ENCODE results near the gene STAU1. TPM values are rescaled to one million over a fixed set of nuclear protein-coding genes. Genes with fewer than 3 reads are reported as not detected.
A peak's percentile ranks its signal among the peaks of the same experiment; 100 is the strongest.

STAU1 gene
- total RNA-seq, 1 experiment from 2014 or later, result 34.0 TPM

- H3K36me3 ChIP-seq (ENCODE audit: insufficient read depth, low read length), result no peaks in the 10 kb centered on the region
- H3K79me2 ChIP-seq (ENCODE audit: low read length), result peaks cover 90% of the 10 kb centered on the region
- H3K4me2 ChIP-seq (ENCODE audit: low read depth, low read length, poor library complexity, severe bottlenecking), result no peak overlapping the region
- H2AFZ ChIP-seq (ENCODE audit: low read length), result no peak overlapping the region
- no peak overlapping the region for H3K4me3 ChIP-seq (ENCODE audit: low read length)
- H3K27ac ChIP-seq (ENCODE audit: low read length), result peak overlapping the region; percentile 20; the same call in 1 of the 2 replicates
- peak; percentile 37 for DNase-seq
- H4K20me1 ChIP-seq (ENCODE audit: insufficient read depth, low read depth, low read length), result peaks cover 21% of the 10 kb centered on the region
- H3K9me2 ChIP-seq (replicated peaks; ENCODE audit: insufficient read depth, low read length), result no peaks in the 10 kb centered on the region
- no peaks in the 10 kb centered on the region for H3K27me3 ChIP-seq (ENCODE audit: low read length)
- peaks cover 67% of the 10 kb centered on the region for H3K4me1 ChIP-seq (ENCODE audit: low read length)
- H3K9ac ChIP-seq (ENCODE audit: low read length), result no peak overlapping the region
- H3K9me3 ChIP-seq (ENCODE audit: low read length), result no peaks in the 10 kb centered on the region
These were observed 4.7 kb downstream of the STAU1 start for GRCh38 chr20:49183444-49183843.

- Histone ChIP-seq H3K9ac (ENCODE audit: low read length) (no peak overlapping the region), H3K4me3 (ENCODE audit: low read length) (no peak overlapping the region), H4K20me1 (ENCODE audit: insufficient read depth, low read depth, low read length) (peaks cover 11% of the 10 kb centered on the region), H3K36me3 (ENCODE audit: insufficient read depth, low read length) (peaks cover 7% of the 10 kb centered on the region; the same call in 1 of the 2 replicates), H3K9me3 (ENCODE audit: low read length) (no peaks in the 10 kb centered on the region), H3K4me1 (ENCODE audit: low read length) (peaks cover 64% of the 10 kb centered on the region), H3K79me2 (ENCODE audit: low read length) (peaks cover 97% of the 10 kb centered on the region), H3K27me3 (ENCODE audit: low read length) (no peaks in the 10 kb centered on the region), H2AFZ (ENCODE audit: low read length) (no peak overlapping the region), H3K9me2 (replicated peaks; ENCODE audit: insufficient read depth, low read length) (no peaks in the 10 kb centered on the region), H3K4me2 (ENCODE audit: low read depth, low read length, poor library complexity, severe bottlenecking) (no peak overlapping the region), H3K27ac (ENCODE audit: low read length) (no peak overlapping the region)
- no peak for DNase-seq
These were observed 6.8 kb downstream of the STAU1 start for GRCh38 chr20:49181265-49181877.

GRCh38 chr20:49179368-49180277 lies 8.5 kb downstream of the STAU1 start:
- H3K36me3 ChIP-seq (ENCODE audit: insufficient read depth, low read length), result peaks cover 7% of the 10 kb centered on the region; the same call in 1 of the 2 replicates
- no peaks in the 10 kb centered on the region; the same call in 1 of the 2 replicates for H4K20me1 ChIP-seq (ENCODE audit: insufficient read depth, low read depth, low read length)
- H3K9me3 ChIP-seq (ENCODE audit: low read length), result no peaks in the 10 kb centered on the region
- H3K27ac ChIP-seq (ENCODE audit: low read length), result no peak overlapping the region
- H3K9ac ChIP-seq (ENCODE audit: low read length), result no peak overlapping the region
- H3K79me2 ChIP-seq (ENCODE audit: low read length), result peaks cover 94% of the 10 kb centered on the region
- DNase-seq, result no peak
- no peaks in the 10 kb centered on the region for H3K27me3 ChIP-seq (ENCODE audit: low read length)
- peak overlapping the region; percentile 21 for H3K4me2 ChIP-seq (ENCODE audit: low read depth, low read length, poor library complexity, severe bottlenecking)
- no peaks in the 10 kb centered on the region for H3K9me2 ChIP-seq (replicated peaks; ENCODE audit: insufficient read depth, low read length)
- no peak overlapping the region for H2AFZ ChIP-seq (ENCODE audit: low read length)
- H3K4me1 ChIP-seq (ENCODE audit: low read length), result peaks cover 46% of the 10 kb centered on the region
- no peak overlapping the region for H3K4me3 ChIP-seq (ENCODE audit: low read length)

- Histone ChIP-seq H3K4me2 (ENCODE audit: low read depth, low read length, poor library complexity, severe bottlenecking) (no peak overlapping the region), H3K4me1 (ENCODE audit: low read length) (peaks cover 17% of the 10 kb centered on the region), H2AFZ (ENCODE audit: low read length) (no peak overlapping the region), H3K4me3 (ENCODE audit: low read length) (no peak overlapping the region), H3K36me3 (ENCODE audit: insufficient read depth, low read length) (peaks cover 15% of the 10 kb centered on the region), H3K9me3 (ENCODE audit: low read length) (no peaks in the 10 kb centered on the region), H3K9ac (ENCODE audit: low read length) (no peak overlapping the region), H3K27me3 (ENCODE audit: low read length) (no peaks in the 10 kb centered on the region), H4K20me1 (ENCODE audit: insufficient read depth, low read depth, low read length) (no peaks in the 10 kb centered on the region), H3K79me2 (ENCODE audit: low read length) (peaks cover 89% of the 10 kb centered on the region), H3K27ac (ENCODE audit: low read length) (no peak overlapping the region), H3K9me2 (replicated peaks; ENCODE audit: insufficient read depth, low read length) (no peaks in the 10 kb centered on the region)
- no peak for DNase-seq
These were observed 14.0 kb downstream of the STAU1 start for GRCh38 chr20:49174183-49174582.

GRCh38 chr20:49172413-49172812 lies 15.7 kb downstream of the STAU1 start:
- DNase-seq, result no peak
- H4K20me1 ChIP-seq (ENCODE audit: insufficient read depth, low read depth, low read length), result no peaks in the 10 kb centered on the region

GRCh38 chr20:49171909-49172308 lies 16.2 kb downstream of the STAU1 start:
- H3K4me1 ChIP-seq (ENCODE audit: low read length), result peaks cover 36% of the 10 kb centered on the region
- no peak overlapping the region for H3K4me3 ChIP-seq (ENCODE audit: low read length)
- H3K9ac ChIP-seq (ENCODE audit: low read length), result no peak overlapping the region
- H3K4me2 ChIP-seq (ENCODE audit: low read depth, low read length, poor library complexity, severe bottlenecking), result no peak overlapping the region
- H4K20me1 ChIP-seq (ENCODE audit: insufficient read depth, low read depth, low read length), result no peaks in the 10 kb centered on the region
- no peak for DNase-seq
- H3K27me3 ChIP-seq (ENCODE audit: low read length), result no peaks in the 10 kb centered on the region
- H2AFZ ChIP-seq (ENCODE audit: low read length), result no peak overlapping the region
- peaks cover 8% of the 10 kb centered on the region; the same call in 1 of the 2 replicates for H3K36me3 ChIP-seq (ENCODE audit: insufficient read depth, low read length)
- no peaks in the 10 kb centered on the region for H3K9me3 ChIP-seq (ENCODE audit: low read length)
- H3K79me2 ChIP-seq (ENCODE audit: low read length), result peaks cover 93% of the 10 kb centered on the region
- H3K9me2 ChIP-seq (replicated peaks; ENCODE audit: insufficient read depth, low read length), result no peaks in the 10 kb centered on the region
- no peak overlapping the region for H3K27ac ChIP-seq (ENCODE audit: low read length)

More at GRCh38 chr20:49172413-49172812, 15.7 kb downstream of the STAU1 start:
- no peak overlapping the region for H3K27ac ChIP-seq (ENCODE audit: low read length)
- peaks cover 8% of the 10 kb centered on the region; the same call in 1 of the 2 replicates for H3K36me3 ChIP-seq (ENCODE audit: insufficient read depth, low read length)
- H3K4me3 ChIP-seq (ENCODE audit: low read length), result no peak overlapping the region
- H3K9me2 ChIP-seq (replicated peaks; ENCODE audit: insufficient read depth, low read length), result no peaks in the 10 kb centered on the region
- no peak overlapping the region for H2AFZ ChIP-seq (ENCODE audit: low read length)
- peaks cover 93% of the 10 kb centered on the region for H3K79me2 ChIP-seq (ENCODE audit: low read length)
- H3K27me3 ChIP-seq (ENCODE audit: low read length), result no peaks in the 10 kb centered on the region
- H3K4me1 ChIP-seq (ENCODE audit: low read length), result peaks cover 31% of the 10 kb centered on the region
- H3K9me3 ChIP-seq (ENCODE audit: low read length), result no peaks in the 10 kb centered on the region
- H3K9ac ChIP-seq (ENCODE audit: low read length), result no peak overlapping the region
- H3K4me2 ChIP-seq (ENCODE audit: low read depth, low read length, poor library complexity, severe bottlenecking), result no peak overlapping the region

- DNase-seq, result no peak
- Histone ChIP-seq H4K20me1 (ENCODE audit: insufficient read depth, low read depth, low read length) (no peaks in the 10 kb centered on the region), H3K4me2 (ENCODE audit: low read depth, low read length, poor library complexity, severe bottlenecking) (no peak overlapping the region), H3K9me2 (replicated peaks; ENCODE audit: insufficient read depth, low read length) (no peaks in the 10 kb centered on the region), H3K9me3 (ENCODE audit: low read length) (no peaks in the 10 kb centered on the region), H3K4me3 (ENCODE audit: low read length) (no peak overlapping the region), H3K9ac (ENCODE audit: low read length) (no peak overlapping the region), H3K4me1 (ENCODE audit: low read length) (peaks cover 37% of the 10 kb centered on the region), H3K36me3 (ENCODE audit: insufficient read depth, low read length) (peaks cover 15% of the 10 kb centered on the region; the same call in 1 of the 2 replicates), H2AFZ (ENCODE audit: low read length) (no peak overlapping the region), H3K27me3 (ENCODE audit: low read length) (no peaks in the 10 kb centered on the region), H3K27ac (ENCODE audit: low read length) (no peak overlapping the region), H3K79me2 (ENCODE audit: low read length) (peaks cover 93% of the 10 kb centered on the region)
These were observed 17.4 kb downstream of the STAU1 start for GRCh38 chr20:49170714-49171113.

GRCh38 chr20:49169547-49169946 lies 18.6 kb downstream of the STAU1 start:
- Histone ChIP-seq H2AFZ (ENCODE audit: low read length) (no peak overlapping the region), H3K9ac (ENCODE audit: low read length) (no peak overlapping the region), H3K9me2 (replicated peaks; ENCODE audit: insufficient read depth, low read length) (no peaks in the 10 kb centered on the region), H3K9me3 (ENCODE audit: low read length) (no peaks in the 10 kb centered on the region), H3K4me2 (ENCODE audit: low read depth, low read length, poor library complexity, severe bottlenecking) (no peak overlapping the region), H3K4me3 (ENCODE audit: low read length) (no peak overlapping the region), H3K27ac (ENCODE audit: low read length) (no peak overlapping the region), H3K36me3 (ENCODE audit: insufficient read depth, low read length) (peaks cover 19% of the 10 kb centered on the region; the same call in 1 of the 2 replicates), H3K27me3 (ENCODE audit: low read length) (no peaks in the 10 kb centered on the region), H4K20me1 (ENCODE audit: insufficient read depth, low read depth, low read length) (no peaks in the 10 kb centered on the region), H3K79me2 (ENCODE audit: low read length) (peaks cover 92% of the 10 kb centered on the region), H3K4me1 (ENCODE audit: low read length) (peaks cover 37% of the 10 kb centered on the region)
- no peak for DNase-seq

Measured in Karpas-422 (cell line).